ENCODE results near the gene PTPRB. TPM values are rescaled to one million over a fixed set of nuclear protein-coding genes. Genes with fewer than 3 reads are reported as not detected.

PTPRB gene
- total and polyA plus RNA-seq, 7 experiments from 2014 or later, result 0.16 to 0.24 TPM; not detected in 5

DNA sequence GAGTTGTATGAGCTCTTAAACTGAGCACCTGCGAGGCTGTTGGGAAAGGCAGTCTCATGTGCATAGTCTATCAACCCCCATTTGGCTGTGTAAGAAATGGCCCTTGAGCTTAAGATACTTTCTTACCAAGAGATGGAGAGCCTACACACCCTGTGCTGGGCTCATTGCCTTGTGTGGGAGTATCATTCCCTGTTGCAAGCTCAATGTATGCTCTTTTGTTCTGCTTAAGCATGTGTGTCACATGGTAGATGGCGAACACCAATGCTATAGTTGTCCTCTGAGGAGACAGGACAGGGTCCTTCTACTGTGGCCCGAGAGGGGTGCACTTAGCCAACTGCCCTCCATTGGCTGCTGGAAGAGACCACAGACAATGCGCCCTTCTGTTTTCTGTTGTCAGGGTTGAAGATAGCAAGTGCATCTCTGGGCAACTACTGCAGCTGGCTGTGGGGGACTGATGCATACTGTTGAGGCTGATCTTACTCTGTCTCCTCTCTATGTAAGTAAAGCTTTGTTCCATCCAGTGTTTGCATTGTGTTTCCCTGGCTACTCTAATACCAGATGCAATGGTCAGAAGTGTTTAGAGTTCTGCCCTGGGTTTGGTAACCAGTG, 79.5 kb downstream of the PTPRB start:
- ChIA-PET POLR2A (no interaction called here), CTCF (interaction anchor here (0.5 kb wide), 1 partner anchor 23 kb away, joined by 3 read pairs; no protein-coding TSS in a partner anchor)
- no peaks in the 10 kb centered on the region for H3K36me3 Mint-ChIP-seq
- ATAC-seq (no peak), DNase-seq (no peak)
- no peaks in the 10 kb centered on the region for H3K4me1 Mint-ChIP-seq
- intact Hi-C loops (cut with micrococcal nuclease), result no loop called here
- H3K9me3 ChIP-seq (ENCODE audit: control insufficient read depth in 2 of 3, low read length in 3 of 3), result no peaks in the 10 kb centered on the region
- no peaks in the 10 kb centered on the region for H3K27me3 ChIP-seq (ENCODE audit: control insufficient read depth in 2 of 2, insufficient read depth in 2 of 2, low read length in 2 of 2)
- peaks cover 0 to 4% (median 3%) of the 10 kb centered on the region in 5 donors for H3K27me3 Mint-ChIP-seq
- no peaks in the 10 kb centered on the region for H3K36me3 ChIP-seq (ENCODE audit: control insufficient read depth in 2 of 3, insufficient read depth in 3 of 3, low read length in 3 of 3)
- no peaks in the 10 kb centered on the region for H3K4me1 ChIP-seq (ENCODE audit: control insufficient read depth in 2 of 2, insufficient read depth in 2 of 2, low read length in 2 of 2)
- no peak overlapping the region for H3K4me3 ChIP-seq (ENCODE audit: low read length)
- H3K4me3 Mint-ChIP-seq, result no peak overlapping the region
- no peaks in the 10 kb centered on the region for H3K9me3 Mint-ChIP-seq
- H3K27ac Mint-ChIP-seq, result no peak overlapping the region
- H3K27ac ChIP-seq (ENCODE audit: low read depth, low read length), result no peak overlapping the region

DNA sequence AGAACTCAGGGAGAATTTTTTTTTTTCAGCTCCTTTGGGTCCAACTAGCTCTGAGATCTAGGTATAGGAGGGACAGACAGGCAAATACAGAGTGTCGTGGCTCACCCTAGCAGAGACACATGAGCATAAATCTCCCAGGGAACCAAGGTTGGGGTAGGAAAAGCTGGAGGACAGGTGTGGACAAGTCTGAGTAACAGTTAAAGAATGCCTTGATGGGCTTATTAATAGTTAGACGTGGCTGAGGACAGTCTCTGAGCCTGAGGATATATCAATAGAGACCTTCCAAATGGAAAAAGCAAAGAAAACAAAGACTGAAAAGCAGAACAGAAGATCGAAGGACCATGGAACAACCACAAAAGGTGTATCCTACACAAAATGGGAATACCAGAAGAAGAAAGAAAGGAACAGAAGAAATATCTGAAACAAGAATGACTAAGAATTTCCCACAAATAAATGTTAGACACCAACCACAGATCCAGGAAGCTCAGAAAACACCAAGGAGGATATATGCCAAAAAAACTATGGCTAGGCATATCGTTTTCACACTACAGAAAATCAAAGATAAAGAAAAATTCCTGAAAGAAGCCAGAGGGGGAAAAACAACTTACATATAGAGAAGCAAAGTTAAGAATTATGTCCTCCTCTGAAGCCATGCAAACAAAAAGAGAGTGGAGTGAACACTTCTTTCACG, 80.9 kb downstream of the PTPRB start:
- no peak for DNase-seq
- no peaks in the 10 kb centered on the region for H3K36me3 ChIP-seq (ENCODE audit: control insufficient read depth in 2 of 3, insufficient read depth in 3 of 3, low read length in 3 of 3)
- H3K4me3 Mint-ChIP-seq, result no peak overlapping the region
- H3K27ac Mint-ChIP-seq, result no peak overlapping the region
- no peak for ATAC-seq
- no peaks in the 10 kb centered on the region for H3K36me3 Mint-ChIP-seq
- no peaks in the 10 kb centered on the region for H3K4me1 ChIP-seq (ENCODE audit: control insufficient read depth in 2 of 2, insufficient read depth in 2 of 2, low read length in 2 of 2)
- no peaks in the 10 kb centered on the region for H3K4me1 Mint-ChIP-seq
- CTCF ChIA-PET, result interaction anchor here (0.7 kb wide), 1 partner anchor 1742 kb away, joined by 3 read pairs; no protein-coding TSS in a partner anchor
- H3K9me3 Mint-ChIP-seq, result no peaks in the 10 kb centered on the region
- peaks cover 0 to 5% (median 3%) of the 10 kb centered on the region in 5 donors for H3K27me3 Mint-ChIP-seq
- intact Hi-C loops (cut with micrococcal nuclease), result no loop called here
- H3K27ac ChIP-seq (ENCODE audit: low read depth, low read length), result no peak overlapping the region
- H3K27me3 ChIP-seq (ENCODE audit: control insufficient read depth in 2 of 2, insufficient read depth in 2 of 2, low read length in 2 of 2), result no peaks in the 10 kb centered on the region
- H3K4me3 ChIP-seq (ENCODE audit: low read length), result no peak overlapping the region
- H3K9me3 ChIP-seq (ENCODE audit: control insufficient read depth in 2 of 3, low read length in 3 of 3), result no peaks in the 10 kb centered on the region
- POLR2A ChIA-PET, result no interaction called here

- H3K27me3 Mint-ChIP-seq, result peaks cover 0 to 11% (median 6%) of the 10 kb centered on the region in 5 donors
- CTCF ChIA-PET, result no interaction called here
Measured at GRCh38 chr12:70555081-70555480, 82.1 kb downstream of the PTPRB start.

DNA sequence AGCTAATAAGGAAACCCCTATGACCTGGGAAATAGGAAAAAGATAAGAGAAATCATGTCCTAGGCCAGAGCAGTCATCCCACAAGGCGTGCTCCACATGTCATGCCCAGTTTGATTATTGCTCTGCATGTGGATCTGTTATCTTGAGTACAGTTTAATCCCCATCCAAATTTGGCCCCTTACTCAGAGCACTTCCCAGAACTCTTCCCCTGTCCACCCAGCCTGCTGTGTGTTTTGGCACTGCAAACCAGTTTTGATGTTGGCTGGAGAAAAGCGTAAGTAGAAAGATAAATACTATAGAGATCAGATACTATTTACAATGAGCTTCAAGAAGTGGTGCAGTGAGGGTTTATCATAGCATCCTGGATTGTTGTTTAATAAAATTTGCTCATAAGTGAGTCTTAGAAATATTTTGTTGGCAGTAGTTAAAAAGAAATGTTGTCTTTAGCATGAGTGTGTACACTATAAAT, 83.8 kb downstream of the PTPRB start:
- ChIA-PET POLR2A (no interaction called here), CTCF (no interaction called here)
- ATAC-seq, result no peak
- H3K4me3 Mint-ChIP-seq, result no peak overlapping the region
- no peaks in the 10 kb centered on the region for H3K36me3 Mint-ChIP-seq
- no peaks in the 10 kb centered on the region for H3K36me3 ChIP-seq (ENCODE audit: control insufficient read depth in 2 of 3, insufficient read depth in 3 of 3, low read length in 3 of 3)
- intact Hi-C loops (cut with micrococcal nuclease), result no loop called here
- H3K27me3 ChIP-seq (ENCODE audit: control insufficient read depth in 2 of 2, insufficient read depth in 2 of 2, low read length in 2 of 2), result no peaks in the 10 kb centered on the region
- DNase-seq, result no peak
- H3K4me3 ChIP-seq (ENCODE audit: low read length), result no peak overlapping the region
- no peaks in the 10 kb centered on the region for H3K4me1 Mint-ChIP-seq
- H3K4me1 ChIP-seq (ENCODE audit: control insufficient read depth in 2 of 2, insufficient read depth in 2 of 2, low read length in 2 of 2), result no peaks in the 10 kb centered on the region
- no peak overlapping the region for H3K27ac Mint-ChIP-seq
- H3K9me3 ChIP-seq (ENCODE audit: control insufficient read depth in 2 of 3, low read length in 3 of 3), result no peaks in the 10 kb centered on the region
- peaks cover 0 to 1% (median 0%) of the 10 kb centered on the region in 11 donors for H3K9me3 Mint-ChIP-seq
- no peak overlapping the region for H3K27ac ChIP-seq (ENCODE audit: low read depth, low read length)
- H3K27me3 Mint-ChIP-seq, result peaks cover 0 to 26% (median 11%) of the 10 kb centered on the region in 5 donors

More at GRCh38 chr12:70555081-70555480, 82.1 kb downstream of the PTPRB start:
- Histone ChIP-seq H3K9me3 (ENCODE audit: control insufficient read depth in 2 of 3, low read length in 3 of 3) (no peaks in the 10 kb centered on the region), H3K4me1 (ENCODE audit: control insufficient read depth in 2 of 2, insufficient read depth in 2 of 2, low read length in 2 of 2) (no peaks in the 10 kb centered on the region), H3K27me3 (ENCODE audit: control insufficient read depth in 2 of 2, insufficient read depth in 2 of 2, low read length in 2 of 2) (no peaks in the 10 kb centered on the region), H3K36me3 (ENCODE audit: control insufficient read depth in 2 of 3, insufficient read depth in 3 of 3, low read length in 3 of 3) (no peaks in the 10 kb centered on the region), H3K27ac (ENCODE audit: low read depth, low read length) (no peak overlapping the region), H3K4me3 (ENCODE audit: low read length) (no peak overlapping the region)
- intact Hi-C loops (cut with micrococcal nuclease), result no loop called here
- no peaks in the 10 kb centered on the region for H3K9me3 Mint-ChIP-seq
- POLR2A ChIA-PET, result no interaction called here
- DNase-seq (no peak), ATAC-seq (no peak)
- H3K4me1 Mint-ChIP-seq, result no peaks in the 10 kb centered on the region
- no peak overlapping the region for H3K4me3 Mint-ChIP-seq
- H3K36me3 Mint-ChIP-seq, result no peaks in the 10 kb centered on the region
- H3K27ac Mint-ChIP-seq, result no peak overlapping the region

- no peaks in the 10 kb centered on the region for H3K36me3 Mint-ChIP-seq
- peaks cover 0 to 33% (median 11%) of the 10 kb centered on the region in 5 donors for H3K27me3 Mint-ChIP-seq
- no peak overlapping the region for H3K27ac ChIP-seq (ENCODE audit: low read depth, low read length)
- CTCF ChIA-PET, result no interaction called here
- intact Hi-C loops (cut with micrococcal nuclease), result no loop called here
- H3K4me1 Mint-ChIP-seq, result no peaks in the 10 kb centered on the region
- H3K9me3 Mint-ChIP-seq, result peaks cover 0 to 1% (median 0%) of the 10 kb centered on the region in 11 donors
- no peak overlapping the region for H3K27ac Mint-ChIP-seq
- POLR2A ChIA-PET, result no interaction called here
- H3K36me3 ChIP-seq (ENCODE audit: control insufficient read depth in 2 of 3, insufficient read depth in 3 of 3, low read length in 3 of 3), result no peaks in the 10 kb centered on the region
- no peak for ATAC-seq
- no peak overlapping the region for H3K4me3 ChIP-seq (ENCODE audit: low read length)
- no peaks in the 10 kb centered on the region for H3K9me3 ChIP-seq (ENCODE audit: control insufficient read depth in 2 of 3, low read length in 3 of 3)
- no peak overlapping the region for H3K4me3 Mint-ChIP-seq
- H3K4me1 ChIP-seq (ENCODE audit: control insufficient read depth in 2 of 2, insufficient read depth in 2 of 2, low read length in 2 of 2), result no peaks in the 10 kb centered on the region
- no peaks in the 10 kb centered on the region for H3K27me3 ChIP-seq (ENCODE audit: control insufficient read depth in 2 of 2, insufficient read depth in 2 of 2, low read length in 2 of 2)
- DNase-seq, result no peak
Measured at GRCh38 chr12:70551731-70552130, 85.5 kb downstream of the PTPRB start.

DNA sequence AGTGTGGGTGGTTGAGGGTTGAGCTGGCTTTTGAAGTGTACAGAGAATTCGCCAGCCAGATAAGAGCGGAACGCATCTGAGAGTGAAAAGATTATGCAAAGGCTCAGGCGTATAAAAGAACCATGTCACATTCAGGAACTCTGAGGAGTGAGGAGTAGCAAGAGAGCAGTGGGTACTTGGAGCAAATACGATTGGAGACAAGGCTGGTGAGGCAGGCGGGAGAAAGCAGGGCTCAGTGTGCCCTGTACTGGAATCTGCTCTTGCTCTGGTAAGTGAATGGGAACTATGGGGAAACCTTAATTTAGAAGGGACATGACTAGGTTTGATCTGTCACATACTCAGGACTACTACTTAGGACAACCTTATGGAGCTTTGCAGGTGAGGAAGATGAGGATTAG, 87.0 kb downstream of the PTPRB start:
- POLR2A ChIA-PET, result no interaction called here
- Histone ChIP-seq H3K4me1 (ENCODE audit: control insufficient read depth in 2 of 2, insufficient read depth in 2 of 2, low read length in 2 of 2) (no peaks in the 10 kb centered on the region), H3K27ac (ENCODE audit: low read depth, low read length) (no peak overlapping the region), H3K9me3 (ENCODE audit: control insufficient read depth in 2 of 3, low read length in 3 of 3) (no peaks in the 10 kb centered on the region), H3K27me3 (ENCODE audit: control insufficient read depth in 2 of 2, insufficient read depth in 2 of 2, low read length in 2 of 2) (no peaks in the 10 kb centered on the region), H3K4me3 (ENCODE audit: low read length) (no peak overlapping the region), H3K36me3 (ENCODE audit: control insufficient read depth in 2 of 3, insufficient read depth in 3 of 3, low read length in 3 of 3) (no peaks in the 10 kb centered on the region)
- CTCF ChIA-PET, result no interaction called here
- Mint-ChIP-seq H3K4me1 (no peaks in the 10 kb centered on the region), H3K27ac (peak overlapping the region in 1 of 9 donors; percentile 6), H3K4me3 (no peak overlapping the region), H3K36me3 (no peaks in the 10 kb centered on the region), H3K27me3 (peaks cover 2 to 36% (median 16%) of the 10 kb centered on the region in 5 donors), H3K9me3 (peaks cover 0 to 1% (median 0%) of the 10 kb centered on the region in 11 donors)
- intact Hi-C loops (cut with micrococcal nuclease), result no loop called here
- DNase-seq, result no peak
- ATAC-seq, result no peak
